MCF 10A (cell line): ENCODE results near the gene CNPY1. TPM values are rescaled to one million over a fixed set of nuclear protein-coding genes. Genes with fewer than 3 reads are reported as not detected.

Experiments
- BruUV-seq: library from RNA; stranded (reverse); fragments of 400-500 nt; replicated peaks from 2 replicates; lab custom pipeline; 2021; lab: Mats Ljungman, UMichigan
- CTCF ChIA-PET: fragments of 300-600 bp; sonication (Branson Sonifier 250); formaldehyde crosslinking; extraction: SDS; loops from one replicate; lab custom pipeline; 2021; ENCODE audit warnings: antibody characterized with exemption, inconsistent platforms; lab: Yijun Ruan, JAX
- POLR2A ChIA-PET: fragments of 300-600, 350-650 bp; sonication (Branson Sonifier 250); formaldehyde crosslinking; extraction: SDS; loops from one replicate; lab custom pipeline; 2020; ENCODE audit warnings: antibody characterized with exemption, inconsistent platforms; lab: Yijun Ruan, JAX
- DNase-seq: peaks from one replicate; pipeline ENCODE4 v3.0.0-alpha.2; 2018; ENCODE audit not compliant: unreplicated experiment
- H3K27ac Mint-ChIP-seq: one replicate; pipeline ENCODE4 v1.8.0; 2022; ENCODE audit warnings: mild to moderate bottlenecking, low read depth, mixed read lengths; ENCODE audit not compliant: unreplicated experiment
- H3K27me3 Mint-ChIP-seq: one replicate; pipeline ENCODE4 v1.8.0; 2022; ENCODE audit warnings: mixed read lengths; ENCODE audit not compliant: insufficient read depth, unreplicated experiment
- H3K36me3 Mint-ChIP-seq: one replicate; pipeline ENCODE4 v1.8.0; 2022; ENCODE audit warnings: mild to moderate bottlenecking, moderate library complexity, mixed read lengths; ENCODE audit not compliant: insufficient read depth, unreplicated experiment
- H3K4me1 Mint-ChIP-seq: one replicate; pipeline ENCODE4 v1.8.0; 2022; ENCODE audit warnings: mixed read lengths; ENCODE audit not compliant: insufficient read depth, unreplicated experiment
- H3K4me3 Mint-ChIP-seq: one replicate; pipeline ENCODE4 v1.8.0; 2022; ENCODE audit warnings: mild to moderate bottlenecking, moderate library complexity, mixed read lengths; ENCODE audit not compliant: unreplicated experiment
- H3K9me3 Mint-ChIP-seq: one replicate; pipeline ENCODE4 v1.8.0; 2022; ENCODE audit warnings: mixed read lengths; ENCODE audit not compliant: unreplicated experiment
- CTCF ChIP-seq: fragments of 200-600 bp; IDR thresholded peaks from one replicate; pipeline ENCODE4 v1.8.0; 2022; ENCODE audit warnings: antibody characterized with exemption, mild to moderate bottlenecking; ENCODE audit not compliant: unreplicated experiment
- intact Hi-C: fragments of 100-400 bp; cut with micrococcal nuclease; formaldehyde crosslinking; loops from 2 replicates; pipeline ENCODE4 v1.14.1; 2022
- total RNA-seq: library from RNA; stranded (reverse); gene quantifications from 2 replicates; pipeline ENCODE4 v1.2.3, GENCODE V29; 2022

Gene CNPY1
- total RNA-seq, 1 experiment from 2014 or later = not detected

DNA sequence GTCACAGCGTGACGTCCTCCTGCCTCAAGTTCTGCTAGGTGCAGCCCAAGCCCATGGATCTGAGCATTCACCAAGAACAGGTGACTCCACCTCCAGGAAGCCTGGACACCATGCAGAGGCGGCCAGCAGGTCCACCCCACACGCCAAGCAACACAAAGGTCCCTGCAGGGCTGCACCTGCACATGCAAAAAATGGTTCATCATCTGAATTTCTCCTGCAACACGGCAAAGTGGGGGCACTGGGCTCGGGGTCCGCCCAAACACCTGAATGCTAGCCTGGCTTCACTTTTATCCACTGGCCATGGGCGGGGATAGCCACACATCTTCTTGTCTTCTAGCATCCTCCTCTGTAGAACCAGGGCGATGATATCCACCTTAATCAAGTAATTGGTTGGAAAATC is 28.9 kb downstream of the CNPY1 start:
- TF ChIP-seq CTCF = no peak
- intact Hi-C loops = no loop called here
- no TSS peak for BruUV-seq

GRCh38 chr7:155516466-155516865 is 29.9 kb downstream of the CNPY1 start:
- Mint-ChIP-seq H3K36me3 (peaks cover 6% of the 10 kb centered on the region), H3K27ac (no peak overlapping the region), H3K27me3 (peaks cover 100% of the 10 kb centered on the region), H3K9me3 (no peaks in the 10 kb centered on the region), H3K4me1 (no peaks in the 10 kb centered on the region), H3K4me3 (no peak overlapping the region)
- ChIA-PET CTCF (no interaction called here), POLR2A (no interaction called here)
- DNase-seq = no peak
- intact Hi-C loops = no loop called here
- BruUV-seq = no TSS peak
- no peak for TF ChIP-seq CTCF

More for the DNA sequence above, 28.9 kb downstream of the CNPY1 start:
- H3K4me3 Mint-ChIP-seq = no peak overlapping the region
- no peaks in the 10 kb centered on the region for H3K4me1 Mint-ChIP-seq
- peaks cover 6% of the 10 kb centered on the region for H3K36me3 Mint-ChIP-seq
- no peaks in the 10 kb centered on the region for H3K9me3 Mint-ChIP-seq
- ChIA-PET CTCF (no interaction called here), POLR2A (no interaction called here)
- no peak overlapping the region for H3K27ac Mint-ChIP-seq
- DNase-seq = no peak
- H3K27me3 Mint-ChIP-seq = peaks cover 100% of the 10 kb centered on the region

DNA sequence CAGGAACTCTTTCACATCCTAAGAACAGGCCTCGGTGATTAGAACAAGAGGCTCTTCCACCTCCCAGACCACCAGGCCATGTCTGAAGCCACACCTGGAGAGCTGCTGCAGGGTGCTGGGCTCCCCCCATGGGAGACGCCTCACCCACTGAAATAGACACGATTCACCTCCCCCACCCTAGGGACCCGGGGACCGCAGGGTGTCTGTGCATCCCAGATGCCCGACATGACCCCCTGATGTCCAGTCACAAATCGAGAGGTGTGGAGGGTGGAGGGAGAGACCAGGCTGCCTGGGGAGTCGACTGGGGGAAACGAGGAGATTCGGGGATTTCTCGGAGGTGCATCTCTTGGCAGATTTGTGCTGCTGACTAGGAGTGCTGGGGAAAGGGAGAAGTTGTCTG is 31.0 kb downstream of the CNPY1 start:
- TF ChIP-seq CTCF = no peak
- no peak overlapping the region for H3K27ac Mint-ChIP-seq
- no TSS peak for BruUV-seq
- ChIA-PET CTCF (interaction anchor here (0.6 kb wide), 1 partner anchor 71 kb away, joined by 3 read pairs; no protein-coding TSS in a partner anchor), POLR2A (no interaction called here)
- no peaks in the 10 kb centered on the region for H3K4me1 Mint-ChIP-seq
- no peak overlapping the region for H3K4me3 Mint-ChIP-seq
- H3K36me3 Mint-ChIP-seq = no peaks in the 10 kb centered on the region
- intact Hi-C loops = no loop called here
- H3K9me3 Mint-ChIP-seq = no peaks in the 10 kb centered on the region
- peaks cover 100% of the 10 kb centered on the region for H3K27me3 Mint-ChIP-seq
- DNase-seq = no peak

GRCh38 chr7:155514296-155514695 is 32.1 kb downstream of the CNPY1 start:
- no peak for DNase-seq
- H3K4me1 Mint-ChIP-seq = no peaks in the 10 kb centered on the region
- intact Hi-C loops = no loop called here
- H3K36me3 Mint-ChIP-seq = no peaks in the 10 kb centered on the region
- H3K9me3 Mint-ChIP-seq = no peaks in the 10 kb centered on the region
- POLR2A ChIA-PET = no interaction called here
- H3K27me3 Mint-ChIP-seq = peaks cover 100% of the 10 kb centered on the region
- TF ChIP-seq CTCF = no peak
- H3K4me3 Mint-ChIP-seq = no peak overlapping the region
- no TSS peak for BruUV-seq
- CTCF ChIA-PET = no interaction called here
- no peak overlapping the region for H3K27ac Mint-ChIP-seq
